ENCODE measurements around the gene SWAP70.

GRCh38 chr11:9701799-9702198 is 37.9 kb downstream of the SWAP70 start:
- TF ChIP-seq FOXM1 (IDR thresholded peaks at IDR 0.05; ENCODE audit: borderline replicate concordance): no peak
- TF ChIP-seq ELF4 (IDR thresholded peaks at IDR 0.05): no peak
- TF ChIP-seq HDGF (IDR thresholded peaks at IDR 0.05; ENCODE audit: borderline replicate concordance): no peak
- no peak for TF ChIP-seq LEF1 (IDR thresholded peaks at IDR 0.05; ENCODE audit: borderline replicate concordance)
- TF ChIP-seq L3MBTL2 (conservative IDR thresholded peaks at IDR 0.05): no peak
- TF ChIP-seq ZNF384 (IDR thresholded peaks at IDR 0.05): no peak
- TF ChIP-seq SUZ12 (IDR thresholded peaks at IDR 0.05): no peak
- TF ChIP-seq, protein P1, sequence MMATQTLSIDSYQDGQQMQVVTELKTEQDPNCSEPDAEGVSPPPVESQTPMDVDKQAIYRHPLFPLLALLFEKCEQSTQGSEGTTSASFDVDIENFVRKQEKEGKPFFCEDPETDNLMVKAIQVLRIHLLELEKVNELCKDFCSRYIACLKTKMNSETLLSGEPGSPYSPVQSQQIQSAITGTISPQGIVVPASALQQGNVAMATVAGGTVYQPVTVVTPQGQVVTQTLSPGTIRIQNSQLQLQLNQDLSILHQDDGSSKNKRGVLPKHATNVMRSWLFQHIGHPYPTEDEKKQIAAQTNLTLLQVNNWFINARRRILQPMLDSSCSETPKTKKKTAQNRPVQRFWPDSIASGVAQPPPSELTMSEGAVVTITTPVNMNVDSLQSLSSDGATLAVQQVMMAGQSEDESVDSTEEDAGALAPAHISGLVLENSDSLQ (IDR thresholded peaks at IDR 0.05): no peak
- TF ChIP-seq TARDBP (IDR thresholded peaks at IDR 0.05): no peak
- no peak for TF ChIP-seq FOXA1 (IDR thresholded peaks at IDR 0.05)
